ENCODE results near the gene HOXC12.
A peak's percentile ranks its signal among the peaks of the same experiment; 100 is the strongest.

HOXC12 gene

GRCh38 chr12:53978477-53979356, 24.0 kb downstream of the HOXC12 start:
- Histone ChIP-seq H3K27me3 (ENCODE audit: low read depth, low read length) (0 out of 2 replicates have a peak, but pooled peaks cover 5% of the 10 kb centered on the region), H3K4me3 (ENCODE audit: low read length) (no peak overlapping the region), H2AFZ (ENCODE audit: low read depth, low read length) (no peak overlapping the region), H3K79me2 (ENCODE audit: low read length) (no peaks in the 10 kb centered on the region), H4K20me1 (ENCODE audit: insufficient read depth, low read length) (no peaks in the 10 kb centered on the region), H3K36me3 (replicated peaks; ENCODE audit: low read depth, low read length) (no peaks in the 10 kb centered on the region), H3K4me2 (ENCODE audit: low read length) (no peak overlapping the region), H3K27ac (ENCODE audit: low read length) (no peak overlapping the region), H3K9ac (ENCODE audit: low read length) (no peak overlapping the region), H3K4me1 (ENCODE audit: low read length) (peaks cover 33% of the 10 kb centered on the region), H3K9me3 (ENCODE audit: insufficient read depth, low read length) (no peaks in the 10 kb centered on the region)
- TF ChIP-seq CTCF (IDR thresholded peaks at IDR 0.05; ENCODE audit: low read depth, low read length) (no peak), EZH2phosphoT487 (IDR thresholded peaks at IDR 0.05; ENCODE audit: low read depth) (no peak)

- H3K9me3 ChIP-seq (ENCODE audit: insufficient read depth, low read length), result no peaks in the 10 kb centered on the region
- TF ChIP-seq EZH2phosphoT487 (IDR thresholded peaks at IDR 0.05; ENCODE audit: low read depth) (no peak), CTCF (IDR thresholded peaks at IDR 0.05; ENCODE audit: low read depth, low read length) (no peak)
- 0 out of 2 replicates have a peak overlapping the region, but pooled peaks have one; percentile 32 for H2AFZ ChIP-seq (ENCODE audit: low read depth, low read length)
- H3K4me1 ChIP-seq (ENCODE audit: low read length), result peaks cover 42% of the 10 kb centered on the region
- peak overlapping the region; percentile 56 for H3K4me3 ChIP-seq (ENCODE audit: low read length)
- 0 out of 2 replicates have a peak, but pooled peaks cover 5% of the 10 kb centered on the region for H3K27me3 ChIP-seq (ENCODE audit: low read depth, low read length)
- H3K79me2 ChIP-seq (ENCODE audit: low read length), result no peaks in the 10 kb centered on the region
- H3K4me2 ChIP-seq (ENCODE audit: low read length), result peak overlapping the region; percentile 78
- 0 out of 2 replicates have a peak overlapping the region, but pooled peaks have one; percentile 38 for H3K27ac ChIP-seq (ENCODE audit: low read length)
- H3K9ac ChIP-seq (ENCODE audit: low read length), result peak overlapping the region; percentile 23; the same call in 1 of the 2 replicates
- H4K20me1 ChIP-seq (ENCODE audit: insufficient read depth, low read length), result no peaks in the 10 kb centered on the region
- H3K36me3 ChIP-seq (replicated peaks; ENCODE audit: low read depth, low read length), result no peaks in the 10 kb centered on the region
Measured at GRCh38 chr12:53980104-53980801, 25.6 kb downstream of the HOXC12 start.

GRCh38 chr12:53980802-53981496, 26.2 kb downstream of the HOXC12 start:
- peak overlapping the region; percentile 38; the same call in 1 of the 2 replicates for H3K27ac ChIP-seq (ENCODE audit: low read length)
- H3K36me3 ChIP-seq (replicated peaks; ENCODE audit: low read depth, low read length), result no peaks in the 10 kb centered on the region
- TF ChIP-seq CTCF (IDR thresholded peaks at IDR 0.05; ENCODE audit: low read depth, low read length), result no peak
- no peak for TF ChIP-seq EZH2phosphoT487 (IDR thresholded peaks at IDR 0.05; ENCODE audit: low read depth)
- peak overlapping the region; percentile 23; the same call in 1 of the 2 replicates for H3K9ac ChIP-seq (ENCODE audit: low read length)
- H3K4me2 ChIP-seq (ENCODE audit: low read length), result peak overlapping the region; percentile 78
- H4K20me1 ChIP-seq (ENCODE audit: insufficient read depth, low read length), result no peaks in the 10 kb centered on the region
- 0 out of 2 replicates have a peak, but pooled peaks cover 5% of the 10 kb centered on the region for H3K27me3 ChIP-seq (ENCODE audit: low read depth, low read length)
- H3K9me3 ChIP-seq (ENCODE audit: insufficient read depth, low read length), result no peaks in the 10 kb centered on the region
- peak overlapping the region; percentile 56 for H3K4me3 ChIP-seq (ENCODE audit: low read length)
- H2AFZ ChIP-seq (ENCODE audit: low read depth, low read length), result peak overlapping the region; percentile 32; the same call in 1 of the 2 replicates
- peaks cover 44% of the 10 kb centered on the region for H3K4me1 ChIP-seq (ENCODE audit: low read length)
- no peaks in the 10 kb centered on the region for H3K79me2 ChIP-seq (ENCODE audit: low read length)

Data from OCI-LY3 (cell line).